ENCODE results near the gene C1S. TPM values are rescaled to one million over a fixed set of nuclear protein-coding genes. Genes with fewer than 3 reads are reported as not detected.

The C1S gene
- total and polyA plus RNA-seq, 9 of the 15 experiments (the other 6 are each of a cell fraction or from before 2014, with no cell fraction given), result 0.08 to 0.84 (median 0.27) TPM

DNA sequence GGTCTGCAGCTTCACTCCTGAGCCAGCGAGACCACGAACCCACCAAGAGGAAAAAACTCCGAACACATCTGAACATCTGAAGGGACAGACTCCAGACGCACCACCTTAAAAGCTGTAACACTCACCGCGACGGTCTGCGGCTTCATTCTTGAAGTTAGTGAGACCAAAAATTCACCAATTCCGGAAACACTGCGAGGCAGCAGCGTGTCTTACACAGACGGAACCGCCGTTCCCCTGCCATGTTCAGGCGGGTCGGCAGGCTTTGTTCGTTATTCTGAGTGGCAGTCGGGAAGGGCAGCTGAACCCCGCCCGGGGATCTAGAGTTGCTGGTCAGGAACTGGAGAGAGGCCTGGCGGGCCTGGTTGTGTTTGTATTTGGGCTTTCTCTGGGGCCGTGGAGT, 21.9 kb upstream of the C1S start:
- no peak for TF ChIP-seq ZNF668 (CRISPR knock-in tag; IDR thresholded peaks at IDR 0.05)
- no peak for TF ChIP-seq ELF1 (tag; IDR thresholded peaks at IDR 0.05)
- no peak for TF ChIP-seq PPARD (CRISPR knock-in tag; IDR thresholded peaks at IDR 0.05)
- no peak for TF ChIP-seq ZNF253 (CRISPR knock-in tag; conservative IDR thresholded peaks at IDR 0.05)
- TF ChIP-seq ZNF586 (CRISPR knock-in tag; conservative IDR thresholded peaks at IDR 0.05), result no peak
- TF ChIP-seq, protein P1, sequence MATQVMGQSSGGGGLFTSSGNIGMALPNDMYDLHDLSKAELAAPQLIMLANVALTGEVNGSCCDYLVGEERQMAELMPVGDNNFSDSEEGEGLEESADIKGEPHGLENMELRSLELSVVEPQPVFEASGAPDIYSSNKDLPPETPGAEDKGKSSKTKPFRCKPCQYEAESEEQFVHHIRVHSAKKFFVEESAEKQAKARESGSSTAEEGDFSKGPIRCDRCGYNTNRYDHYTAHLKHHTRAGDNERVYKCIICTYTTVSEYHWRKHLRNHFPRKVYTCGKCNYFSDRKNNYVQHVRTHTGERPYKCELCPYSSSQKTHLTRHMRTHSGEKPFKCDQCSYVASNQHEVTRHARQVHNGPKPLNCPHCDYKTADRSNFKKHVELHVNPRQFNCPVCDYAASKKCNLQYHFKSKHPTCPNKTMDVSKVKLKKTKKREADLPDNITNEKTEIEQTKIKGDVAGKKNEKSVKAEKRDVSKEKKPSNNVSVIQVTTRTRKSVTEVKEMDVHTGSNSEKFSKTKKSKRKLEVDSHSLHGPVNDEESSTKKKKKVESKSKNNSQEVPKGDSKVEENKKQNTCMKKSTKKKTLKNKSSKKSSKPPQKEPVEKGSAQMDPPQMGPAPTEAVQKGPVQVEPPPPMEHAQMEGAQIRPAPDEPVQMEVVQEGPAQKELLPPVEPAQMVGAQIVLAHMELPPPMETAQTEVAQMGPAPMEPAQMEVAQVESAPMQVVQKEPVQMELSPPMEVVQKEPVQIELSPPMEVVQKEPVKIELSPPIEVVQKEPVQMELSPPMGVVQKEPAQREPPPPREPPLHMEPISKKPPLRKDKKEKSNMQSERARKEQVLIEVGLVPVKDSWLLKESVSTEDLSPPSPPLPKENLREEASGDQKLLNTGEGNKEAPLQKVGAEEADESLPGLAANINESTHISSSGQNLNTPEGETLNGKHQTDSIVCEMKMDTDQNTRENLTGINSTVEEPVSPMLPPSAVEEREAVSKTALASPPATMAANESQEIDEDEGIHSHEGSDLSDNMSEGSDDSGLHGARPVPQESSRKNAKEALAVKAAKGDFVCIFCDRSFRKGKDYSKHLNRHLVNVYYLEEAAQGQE (IDR thresholded peaks at IDR 0.05; ENCODE audit: borderline replicate concordance), result no peak
- TF ChIP-seq, protein P1 (CRISPR knock-in tag; IDR thresholded peaks at IDR 0.05; ENCODE audit: low read depth), result no peak
- TF ChIP-seq SMC3 (conservative IDR thresholded peaks at IDR 0.05; ENCODE audit: insufficient read depth, low read depth, low read length), result no peak
- TF ChIP-seq C11orf30 (IDR thresholded peaks at IDR 0.05; ENCODE audit: low read depth), result no peak
- intact Hi-C loops (cut with micrococcal nuclease) (no loop called here), in situ Hi-C loops (cut with MboI) (no loop called here)
- H3K9me3 ChIP-seq (replicated peaks; ENCODE audit: control insufficient read depth, insufficient read depth, low read depth, low read length), result no peaks in the 10 kb centered on the region
- no peaks in the 10 kb centered on the region for H3K9me1 ChIP-seq (ENCODE audit: control insufficient read depth, insufficient read depth, low read length)
- H3K27ac ChIP-seq (ENCODE audit: extremely low read depth, low read depth, low read length), result no peak overlapping the region
- H3K9ac ChIP-seq (ENCODE audit: insufficient read depth in 1 of 2, low read depth in 2 of 2, low read length in 2 of 2), result no peak overlapping the region
- DNase-seq (ENCODE audit: extremely low read depth in 1 of 4, low spot score in 3 of 4) (no peak), FAIRE-seq (no peak), ATAC-seq (no peak)
- no peaks in the 10 kb centered on the region for H3K27me3 ChIP-seq (ENCODE audit: control insufficient read depth in 2 of 2, insufficient read depth in 2 of 2, low read length in 2 of 2)
- H3K4me1 ChIP-seq (replicated peaks in 1 of 2; ENCODE audit: control insufficient read depth in 2 of 2, insufficient read depth in 2 of 2, low read length in 2 of 2), result peaks cover 7 to 20% of the 10 kb centered on the region in 2 experiments; a peak in 3 of 5 replicates
- H3K4me2 ChIP-seq (ENCODE audit: insufficient read depth, low read length), result no peak overlapping the region
- no peaks in the 10 kb centered on the region for H3K36me3 ChIP-seq (ENCODE audit: control insufficient read depth, insufficient read depth, low read length)
- no peak overlapping the region for H2AFZ ChIP-seq (ENCODE audit: low read depth, low read length)
- WGBS (ENCODE audit: insufficient coverage, low coverage, missing lambda C conversion rate), result 83% methylated on average over 12 of the region's 22 CpGs
- ChIA-PET CTCF (ENCODE audit: low intra/inter-chr PET ratio) (no interaction called here), POLR2A (interaction anchor here (0.6 to 2.0 kb wide), 3 partner anchors 70 to 119 kb away, joined by 3 to 6 read pairs (median 5); partner anchors contain the start of genes C12orf57 and RNU7-1)
- no peaks in the 10 kb centered on the region for H4K20me1 ChIP-seq (replicated peaks; ENCODE audit: control insufficient read depth, insufficient read depth, low read length)
- BruUV-seq (replicated peaks), result TSS peak; percentile 91
- H3K4me3 ChIP-seq, result no peak overlapping the region
- H3K79me2 ChIP-seq (ENCODE audit: control insufficient read depth, insufficient read depth, low read length), result no peaks in the 10 kb centered on the region

Measured in K562 (cell line).